Body of pancreas (tissue), 4 donors: ENCODE results near the gene MRTFA. TPM values are rescaled to one million over a fixed set of nuclear protein-coding genes. Genes with fewer than 3 reads are reported as not detected.

Experiments
- ATAC-seq: fragments of 150-250 bp; one replicate; pipeline ENCODE4 v1.9.1; 2016
- DNase-seq, 4 donors: peaks; one replicate each; pipeline ENCODE4 v3.0.0-alpha.2; 2019
- H3K27ac ChIP-seq, 4 donors: fragments of 200-600 bp; sonication (generic); 1 replicate in 3 of 4; 2 replicates in 1 of 4; pipeline versions ENCODE4 v1.5.1 to v1.6.1; 2016 to 2019; ENCODE audit warnings: mild to moderate bottlenecking in 1 of 4, mixed read lengths in 1 of 4, moderate library complexity in 1 of 4
- H3K27me3 ChIP-seq, 2 donors: fragments of 200-600 bp; sonication (generic); one replicate each; pipeline ENCODE4 v1.6.0; 2016; ENCODE audit warnings: mild to moderate bottlenecking in 1 of 2
- H3K36me3 ChIP-seq, 2 donors: fragments of 200-600 bp; sonication (generic); replicated peaks in 1 of 2; 2 replicates each; pipeline ENCODE4 v1.5.1; 2016; ENCODE audit warnings: low read depth in 2 of 2; ENCODE audit not compliant: insufficient read depth in 1 of 2
- H3K4me1 ChIP-seq: fragments of 200-600 bp; sonication (generic); one replicate; pipeline ENCODE4 v1.6.0; 2016
- H3K4me3 ChIP-seq, 2 donors: fragments of 200-600 bp; sonication (generic); 1 replicate in 1 of 2; 2 replicates in 1 of 2; pipeline ENCODE4 v1.5.1; 2016 to 2019
- H3K9me3 ChIP-seq, 3 donors: fragments of 200-600 bp; sonication (generic); 1 replicate in 2 of 3; 2 replicates in 1 of 3; pipeline ENCODE4 v1.5.1; 2016
- CTCF ChIP-seq, 7 experiments: fragments of 450-650 bp in 4 of 7; fragments of 200-600 bp in 3 of 7; sonication (generic) in 3 of 7; IDR thresholded peaks; one replicate each; pipeline ENCODE4 v1.5.1; 2016 to 2019; ENCODE audit warnings: antibody characterized with exemption in 7 of 7
- POLR2A ChIP-seq, 3 donors: fragments of 450-650 bp; IDR thresholded peaks; one replicate each; pipeline ENCODE4 v1.6.1; 2016; ENCODE audit warnings: antibody characterized with exemption in 3 of 3, mild to moderate bottlenecking in 2 of 3
- WGBS, 2 donors: methylation state at CpG; one replicate each; pipeline ENCODE4 v1.1.5; 2017; 5-methylcytosine and 5-hydroxymethylcytosine counted together
- intact Hi-C: fragments of 100-400 bp; cut with DNase I; formaldehyde crosslinking; loops from one replicate; pipeline ENCODE4 v1.15.1; 2023
- total RNA-seq, 2 donors: library from RNA; depleted of rRNA; stranded (reverse); fragments of >200 nt; gene quantifications; one replicate each; pipeline ENCODE4 v1.1.0, GENCODE V29; 2016

MRTFA gene
- total RNA-seq, 2 donors from 2014 or later, result 47.0 to 71.5 TPM

GRCh38 chr22:40499209-40499623 is 137.3 kb downstream of the MRTFA start:
- intact Hi-C loops, result no loop called here
- DNase-seq (peak in 3 of 4 donors; percentile 30 to 68 (median 55)), ATAC-seq (peak; percentile 91)
- H3K36me3 ChIP-seq, result no peaks in the 10 kb centered on the region
- H3K9me3 ChIP-seq, result no peaks in the 10 kb centered on the region
- H3K4me1 ChIP-seq, result peaks cover 40% of the 10 kb centered on the region
- TF ChIP-seq CTCF (IDR thresholded peaks at IDR 0.05), result no peak
- TF ChIP-seq POLR2A (IDR thresholded peaks at IDR 0.05), result no peak
- no peaks in the 10 kb centered on the region for H3K27me3 ChIP-seq
- H3K4me3 ChIP-seq, result no peak overlapping the region
- H3K27ac ChIP-seq, result peak overlapping the region in 3 of 4 donors; percentile 40 to 79 (median 68)

GRCh38 chr22:40498420-40499208 is 137.9 kb downstream of the MRTFA start:
- TF ChIP-seq POLR2A (IDR thresholded peaks at IDR 0.05) (no peak), CTCF (IDR thresholded peaks at IDR 0.05) (no peak)
- ATAC-seq (peak; percentile 47), DNase-seq (no peak)
- 46 to 50% methylated on average over 6 of the region's 6 CpGs for WGBS, 2 donors
- intact Hi-C loops, result no loop called here
- peaks cover 38% of the 10 kb centered on the region for H3K4me1 ChIP-seq
- peak overlapping the region; percentile 40 to 79 (median 68) for H3K27ac ChIP-seq
- H3K4me3 ChIP-seq, result no peak overlapping the region
- H3K36me3 ChIP-seq, result no peaks in the 10 kb centered on the region
- H3K9me3 ChIP-seq, result no peaks in the 10 kb centered on the region
- no peaks in the 10 kb centered on the region for H3K27me3 ChIP-seq

GRCh38 chr22:40493441-40493840 is 143.1 kb downstream of the MRTFA start:
- DNase-seq (no peak), ATAC-seq (no peak)
- Histone ChIP-seq H3K27me3 (no peaks in the 10 kb centered on the region), H3K4me1 (peaks cover 40% of the 10 kb centered on the region), H3K36me3 (no peaks in the 10 kb centered on the region), H3K27ac (peak overlapping the region in 2 of 4 donors; percentile 42 to 51), H3K9me3 (no peaks in the 10 kb centered on the region), H3K4me3 (no peak overlapping the region)
- intact Hi-C loops, result no loop called here
- TF ChIP-seq CTCF (IDR thresholded peaks at IDR 0.05) (no peak), POLR2A (IDR thresholded peaks at IDR 0.05) (no peak)
- 83 to 91% methylated on average over 2 of the region's 2 CpGs for WGBS, 2 donors

GRCh38 chr22:40491990-40492631 is 144.4 kb downstream of the MRTFA start:
- peaks cover 28% of the 10 kb centered on the region for H3K4me1 ChIP-seq
- H3K27me3 ChIP-seq, result no peaks in the 10 kb centered on the region
- ATAC-seq (peak; percentile 66), DNase-seq (no peak)
- H3K27ac ChIP-seq, result peak overlapping the region in 3 of 4 donors; percentile 23 to 51 (median 42)
- no peak overlapping the region for H3K4me3 ChIP-seq
- H3K36me3 ChIP-seq, result no peaks in the 10 kb centered on the region
- intact Hi-C loops, result no loop called here
- no peaks in the 10 kb centered on the region for H3K9me3 ChIP-seq
- WGBS, 2 donors, result 35 to 44% methylated on average over 5 of the region's 5 CpGs
- TF ChIP-seq CTCF (IDR thresholded peaks at IDR 0.05), result no peak
- TF ChIP-seq POLR2A (IDR thresholded peaks at IDR 0.05), result no peak
